GM23338 (cell line): Measurements from ENCODE around the gene DOCK4. TPM values are rescaled to one million over a fixed set of nuclear protein-coding genes. Genes with fewer than 3 reads are reported as not detected.

Experiments used
- ATAC-seq: fragments of 200-7000 bp; cut with Tn5 transposase; 3 replicates; pipeline ENCODE4 v1.9.1; 2020
- DNase-seq: peaks from one replicate; pipeline ENCODE4 v3.0.0-alpha.2; 2015; ENCODE audit warnings: low spot score
- H2AFZ ChIP-seq: fragments of 200-600 bp; sonication (generic); 2 replicates; pipeline ENCODE4 v1.8.0; 2016; ENCODE audit warnings: antibody characterized with exemption, mild to moderate bottlenecking, moderate library complexity
- H3F3A ChIP-seq: fragments of 200-600 bp; sonication (generic); replicated peaks from 2 replicates; pipeline ENCODE4 v1.8.0; 2017; ENCODE audit warnings: antibody characterized with exemption, mixed run types, low read depth
- H3K27ac ChIP-seq: fragments of 200-600 bp; sonication (generic); 2 replicates; pipeline ENCODE4 v1.6.1; 2016; ENCODE audit warnings: low read depth
- H3K27me3 ChIP-seq: fragments of 200-600 bp; sonication (generic); 2 replicates; pipeline ENCODE4 v1.8.0; 2016; ENCODE audit warnings: mild to moderate bottlenecking, mixed run types, moderate library complexity; ENCODE audit not compliant: insufficient read depth
- H3K36me3 ChIP-seq: fragments of 200-600 bp; sonication (generic); 2 replicates; pipeline ENCODE4 v1.8.0; 2016; ENCODE audit warnings: mild to moderate bottlenecking; ENCODE audit not compliant: insufficient read depth
- H3K4me1 ChIP-seq: fragments of 200-600 bp; sonication (generic); 2 replicates; pipeline ENCODE4 v1.8.0; 2016; ENCODE audit warnings: mild to moderate bottlenecking, moderate library complexity; ENCODE audit not compliant: insufficient read depth
- H3K4me2 ChIP-seq: fragments of 200-600 bp; sonication (generic); 2 replicates; pipeline ENCODE4 v1.7.1; 2017; ENCODE audit warnings: mixed run types
- H3K4me3 ChIP-seq: fragments of 200-600 bp; sonication (generic); 2 replicates; pipeline ENCODE4 v1.6.1; 2016; ENCODE audit warnings: mixed run types
- H3K79me2 ChIP-seq: fragments of 200-600 bp; sonication (generic); replicated peaks from 2 replicates; pipeline ENCODE4 v1.8.0; 2017; ENCODE audit warnings: mild to moderate bottlenecking; ENCODE audit not compliant: insufficient read depth
- H3K9me2 ChIP-seq: fragments of 200-600 bp; sonication (generic); 2 replicates; pipeline ENCODE4 v1.8.0; 2017; ENCODE audit not compliant: insufficient read depth
- H4K20me1 ChIP-seq: fragments of 200-600 bp; sonication (generic); replicated peaks from 2 replicates; pipeline ENCODE4 v1.8.0; 2017; ENCODE audit warnings: mild to moderate bottlenecking; ENCODE audit not compliant: insufficient read depth
- H3K27ac Mint-ChIP-seq: 2 replicates; pipeline ENCODE4 v1.8.0; 2020; ENCODE audit warnings: inconsistent platforms, mild to moderate bottlenecking, moderate library complexity, mixed read lengths
- H3K27me3 Mint-ChIP-seq: 3 replicates; pipeline ENCODE4 v1.8.0; 2022; ENCODE audit warnings: low read depth, mild to moderate bottlenecking, moderate library complexity, mixed read lengths, inconsistent platforms; ENCODE audit not compliant: insufficient read depth, poor library complexity
- H3K36me3 Mint-ChIP-seq: 3 replicates; pipeline ENCODE4 v1.8.0; 2021; ENCODE audit warnings: low read depth, mild to moderate bottlenecking, inconsistent platforms, moderate library complexity, mixed read lengths
- H3K4me1 Mint-ChIP-seq: 3 replicates; pipeline ENCODE4 v1.8.0; 2020; ENCODE audit warnings: mild to moderate bottlenecking, inconsistent platforms, mixed read lengths
- H3K4me3 Mint-ChIP-seq: 3 replicates; pipeline ENCODE4 v1.8.0; 2021; ENCODE audit warnings: moderate library complexity, mild to moderate bottlenecking, inconsistent platforms, mixed read lengths
- H3K9me3 Mint-ChIP-seq: 3 replicates; pipeline ENCODE4 v1.8.0; 2020; ENCODE audit warnings: moderate library complexity, mild to moderate bottlenecking, inconsistent platforms, mixed read lengths
- CREB1 ChIP-seq: fragments of 250-450 bp; sonication (Bioruptor Pico); IDR thresholded peaks from 2 replicates; pipeline ENCODE4 v1.5.0; 2020; ENCODE audit warnings: low read depth, mild to moderate bottlenecking, moderate library complexity
- CTCF ChIP-seq, 2 experiments: fragments of 200-600 bp in 1 of 2; sonication (generic) in 1 of 2; conservative IDR thresholded peaks; 2 replicates each; pipeline versions ENCODE4 v1.5.1 to v1.6.1; 2016 to 2017; ENCODE audit warnings: antibody characterized with exemption in 2 of 2, low read depth in 2 of 2, mild to moderate bottlenecking in 2 of 2, moderate library complexity in 1 of 2
- ETS1 ChIP-seq: IDR thresholded peaks from 2 replicates; pipeline ENCODE4 v1.6.1; 2016; ENCODE audit warnings: antibody characterized with exemption
- EZH2 ChIP-seq: fragments of 200-600 bp; sonication (generic); IDR thresholded peaks from one replicate; pipeline ENCODE4 v1.8.0; 2017; ENCODE audit warnings: antibody characterized with exemption, mild to moderate bottlenecking, low read depth; ENCODE audit not compliant: unreplicated experiment
- EZH2phosphoT487 ChIP-seq: fragments of 200-600 bp; sonication (generic); IDR thresholded peaks from one replicate; pipeline ENCODE4 v1.8.1; 2018; ENCODE audit warnings: antibody characterized with exemption; ENCODE audit not compliant: unreplicated experiment
- JUNB ChIP-seq: IDR thresholded peaks from one replicate; pipeline ENCODE4 v1.6.1; 2016; ENCODE audit warnings: antibody characterized with exemption; ENCODE audit not compliant: unreplicated experiment
- NANOG ChIP-seq: IDR thresholded peaks from 2 replicates; pipeline ENCODE4 v1.6.1; 2016; ENCODE audit warnings: antibody characterized with exemption, borderline replicate concordance
- POLR2AphosphoS5 ChIP-seq: IDR thresholded peaks from 2 replicates; pipeline ENCODE4 v1.6.1; 2016; ENCODE audit warnings: antibody characterized with exemption, low read depth
- REST ChIP-seq: IDR thresholded peaks from one replicate; pipeline ENCODE4 v1.6.1; 2018; ENCODE audit warnings: antibody characterized with exemption; ENCODE audit not compliant: unreplicated experiment
- STAT1 ChIP-seq: IDR thresholded peaks from one replicate; pipeline ENCODE4 v1.6.1; 2016; ENCODE audit warnings: antibody characterized with exemption; ENCODE audit not compliant: unreplicated experiment
- ZNF114 ChIP-seq: fragments of 250-450 bp; sonication (Bioruptor Pico); IDR thresholded peaks from 2 replicates; pipeline ENCODE4 v1.5.0; 2020; ENCODE audit warnings: mild to moderate bottlenecking, moderate library complexity
- ZNF331 ChIP-seq: fragments of 250-450 bp; sonication (Bioruptor Pico); IDR thresholded peaks from 2 replicates; pipeline ENCODE4 v1.5.0; 2020; ENCODE audit warnings: low read depth, mild to moderate bottlenecking, moderate library complexity
- ZNF462 ChIP-seq: fragments of 250-450 bp; sonication (Bioruptor Pico); IDR thresholded peaks from 2 replicates; pipeline ENCODE4 v1.5.0; 2020; ENCODE audit warnings: mild to moderate bottlenecking, moderate library complexity
- polyA plus RNA-seq: library from polyadenylated mRNA; unstranded; fragments of >200 nt; fragmentation: Nextera tagmentation; extraction: Ambion mirVana; gene quantifications from 2 replicates; pipeline ENCODE4 v1.2.1, GENCODE V29; 2016
- total RNA-seq: library from RNA; depleted of rRNA; stranded (reverse); fragments of >200 nt; shearing (Covaris generic); gene quantifications from 2 replicates; pipeline ENCODE4 v1.2.3, GENCODE V29; 2014

The DOCK4 gene
- total and polyA plus RNA-seq, 2 experiments from 2014 or later, result 6.3 to 33.8 TPM

- Histone ChIP-seq H4K20me1 (no peaks in the 10 kb centered on the region), H3K9me2 (no peaks in the 10 kb centered on the region), H3K4me1 (no peaks in the 10 kb centered on the region), H3K27ac (no peak overlapping the region), H3K79me2 (no peaks in the 10 kb centered on the region), H3K36me3 (peaks cover 10% of the 10 kb centered on the region), H3K27me3 (no peaks in the 10 kb centered on the region), H3K4me3 (no peak overlapping the region), H3K4me2 (no peak overlapping the region), H3F3A (no peaks in the 10 kb centered on the region), H2AFZ (no peak overlapping the region)
- Mint-ChIP-seq H3K36me3 (peaks cover 78% of the 10 kb centered on the region), H3K4me3 (no peak overlapping the region), H3K4me1 (no peaks in the 10 kb centered on the region), H3K9me3 (peaks cover 37% of the 10 kb centered on the region), H3K27ac (no peak overlapping the region), H3K27me3 (peaks cover 4% of the 10 kb centered on the region)
- ATAC-seq (no peak), DNase-seq (no peak)
- TF ChIP-seq ZNF331 (CRISPR knock-in tag) (no peak), POLR2AphosphoS5 (no peak), EZH2 (no peak), STAT1 (no peak), ETS1 (no peak), CTCF (conservative IDR thresholded peaks at IDR 0.05; ENCODE audit: low read depth in 2 of 2) (no peak), NANOG (no peak), EZH2phosphoT487 (no peak), REST (no peak), ZNF114 (CRISPR knock-in tag) (no peak), ZNF462 (CRISPR knock-in tag) (no peak), JUNB (no peak), CREB1 (no peak)
Observed at GRCh38 chr7:111942450-111943081, 263.6 kb downstream of the DOCK4 start.
